K562 (cell line): Measurements from ENCODE around the gene TMEM192. TPM values are rescaled to one million over a fixed set of nuclear protein-coding genes. Genes with fewer than 3 reads are reported as not detected.

Experiments
- polyA plus RNA-seq, 8 experiments: library from polyadenylated mRNA; depleted of rRNA in 4 of 8; stranded (reverse) in 5 of 8; unstranded in 3 of 8; fragments of >200 nt; fragmentation: Nextera tagmentation in 2 of 8; fragmentation: Illumina TruSeq in 1 of 8; extraction: Ambion mirVana in 2 of 8; extraction: Trizol in 1 of 8; gene quantifications; 2 replicates each; pipeline versions ENCODE4 v1.2.1 to v1.2.3, GENCODE V29; 2011 to 2014; ENCODE audit warnings: inconsistent platforms in 1 of 8, missing spikeins in 1 of 8
- total RNA-seq, 7 experiments: library from RNA; depleted of rRNA in 6 of 7; stranded (reverse); fragments of >200 nt in 6 of 7; fragmentation: Illumina TruSeq in 2 of 7; extraction: Trizol in 2 of 7; gene quantifications; 2 replicates each; pipeline versions ENCODE4 v1.2.1 to v1.2.3, GENCODE V29; 2011 to 2021; ENCODE audit warnings: low replicate concordance in 1 of 7
- TF ChIP-seq, protein P1 (sequence below): fragments of 200-600 bp; sonication (generic); IDR thresholded peaks from one replicate; pipeline ENCODE4 v1.6.1; 2012; ENCODE audit warnings: mild to moderate bottlenecking, low read depth, low read length, inconsistent platforms

TMEM192 gene
- total and polyA plus RNA-seq, 9 of the 15 experiments (the other 6 are each of a cell fraction or from before 2014, with no cell fraction given): 4.4 to 28.5 (median 13.3) TPM

- TF ChIP-seq, protein P1, sequence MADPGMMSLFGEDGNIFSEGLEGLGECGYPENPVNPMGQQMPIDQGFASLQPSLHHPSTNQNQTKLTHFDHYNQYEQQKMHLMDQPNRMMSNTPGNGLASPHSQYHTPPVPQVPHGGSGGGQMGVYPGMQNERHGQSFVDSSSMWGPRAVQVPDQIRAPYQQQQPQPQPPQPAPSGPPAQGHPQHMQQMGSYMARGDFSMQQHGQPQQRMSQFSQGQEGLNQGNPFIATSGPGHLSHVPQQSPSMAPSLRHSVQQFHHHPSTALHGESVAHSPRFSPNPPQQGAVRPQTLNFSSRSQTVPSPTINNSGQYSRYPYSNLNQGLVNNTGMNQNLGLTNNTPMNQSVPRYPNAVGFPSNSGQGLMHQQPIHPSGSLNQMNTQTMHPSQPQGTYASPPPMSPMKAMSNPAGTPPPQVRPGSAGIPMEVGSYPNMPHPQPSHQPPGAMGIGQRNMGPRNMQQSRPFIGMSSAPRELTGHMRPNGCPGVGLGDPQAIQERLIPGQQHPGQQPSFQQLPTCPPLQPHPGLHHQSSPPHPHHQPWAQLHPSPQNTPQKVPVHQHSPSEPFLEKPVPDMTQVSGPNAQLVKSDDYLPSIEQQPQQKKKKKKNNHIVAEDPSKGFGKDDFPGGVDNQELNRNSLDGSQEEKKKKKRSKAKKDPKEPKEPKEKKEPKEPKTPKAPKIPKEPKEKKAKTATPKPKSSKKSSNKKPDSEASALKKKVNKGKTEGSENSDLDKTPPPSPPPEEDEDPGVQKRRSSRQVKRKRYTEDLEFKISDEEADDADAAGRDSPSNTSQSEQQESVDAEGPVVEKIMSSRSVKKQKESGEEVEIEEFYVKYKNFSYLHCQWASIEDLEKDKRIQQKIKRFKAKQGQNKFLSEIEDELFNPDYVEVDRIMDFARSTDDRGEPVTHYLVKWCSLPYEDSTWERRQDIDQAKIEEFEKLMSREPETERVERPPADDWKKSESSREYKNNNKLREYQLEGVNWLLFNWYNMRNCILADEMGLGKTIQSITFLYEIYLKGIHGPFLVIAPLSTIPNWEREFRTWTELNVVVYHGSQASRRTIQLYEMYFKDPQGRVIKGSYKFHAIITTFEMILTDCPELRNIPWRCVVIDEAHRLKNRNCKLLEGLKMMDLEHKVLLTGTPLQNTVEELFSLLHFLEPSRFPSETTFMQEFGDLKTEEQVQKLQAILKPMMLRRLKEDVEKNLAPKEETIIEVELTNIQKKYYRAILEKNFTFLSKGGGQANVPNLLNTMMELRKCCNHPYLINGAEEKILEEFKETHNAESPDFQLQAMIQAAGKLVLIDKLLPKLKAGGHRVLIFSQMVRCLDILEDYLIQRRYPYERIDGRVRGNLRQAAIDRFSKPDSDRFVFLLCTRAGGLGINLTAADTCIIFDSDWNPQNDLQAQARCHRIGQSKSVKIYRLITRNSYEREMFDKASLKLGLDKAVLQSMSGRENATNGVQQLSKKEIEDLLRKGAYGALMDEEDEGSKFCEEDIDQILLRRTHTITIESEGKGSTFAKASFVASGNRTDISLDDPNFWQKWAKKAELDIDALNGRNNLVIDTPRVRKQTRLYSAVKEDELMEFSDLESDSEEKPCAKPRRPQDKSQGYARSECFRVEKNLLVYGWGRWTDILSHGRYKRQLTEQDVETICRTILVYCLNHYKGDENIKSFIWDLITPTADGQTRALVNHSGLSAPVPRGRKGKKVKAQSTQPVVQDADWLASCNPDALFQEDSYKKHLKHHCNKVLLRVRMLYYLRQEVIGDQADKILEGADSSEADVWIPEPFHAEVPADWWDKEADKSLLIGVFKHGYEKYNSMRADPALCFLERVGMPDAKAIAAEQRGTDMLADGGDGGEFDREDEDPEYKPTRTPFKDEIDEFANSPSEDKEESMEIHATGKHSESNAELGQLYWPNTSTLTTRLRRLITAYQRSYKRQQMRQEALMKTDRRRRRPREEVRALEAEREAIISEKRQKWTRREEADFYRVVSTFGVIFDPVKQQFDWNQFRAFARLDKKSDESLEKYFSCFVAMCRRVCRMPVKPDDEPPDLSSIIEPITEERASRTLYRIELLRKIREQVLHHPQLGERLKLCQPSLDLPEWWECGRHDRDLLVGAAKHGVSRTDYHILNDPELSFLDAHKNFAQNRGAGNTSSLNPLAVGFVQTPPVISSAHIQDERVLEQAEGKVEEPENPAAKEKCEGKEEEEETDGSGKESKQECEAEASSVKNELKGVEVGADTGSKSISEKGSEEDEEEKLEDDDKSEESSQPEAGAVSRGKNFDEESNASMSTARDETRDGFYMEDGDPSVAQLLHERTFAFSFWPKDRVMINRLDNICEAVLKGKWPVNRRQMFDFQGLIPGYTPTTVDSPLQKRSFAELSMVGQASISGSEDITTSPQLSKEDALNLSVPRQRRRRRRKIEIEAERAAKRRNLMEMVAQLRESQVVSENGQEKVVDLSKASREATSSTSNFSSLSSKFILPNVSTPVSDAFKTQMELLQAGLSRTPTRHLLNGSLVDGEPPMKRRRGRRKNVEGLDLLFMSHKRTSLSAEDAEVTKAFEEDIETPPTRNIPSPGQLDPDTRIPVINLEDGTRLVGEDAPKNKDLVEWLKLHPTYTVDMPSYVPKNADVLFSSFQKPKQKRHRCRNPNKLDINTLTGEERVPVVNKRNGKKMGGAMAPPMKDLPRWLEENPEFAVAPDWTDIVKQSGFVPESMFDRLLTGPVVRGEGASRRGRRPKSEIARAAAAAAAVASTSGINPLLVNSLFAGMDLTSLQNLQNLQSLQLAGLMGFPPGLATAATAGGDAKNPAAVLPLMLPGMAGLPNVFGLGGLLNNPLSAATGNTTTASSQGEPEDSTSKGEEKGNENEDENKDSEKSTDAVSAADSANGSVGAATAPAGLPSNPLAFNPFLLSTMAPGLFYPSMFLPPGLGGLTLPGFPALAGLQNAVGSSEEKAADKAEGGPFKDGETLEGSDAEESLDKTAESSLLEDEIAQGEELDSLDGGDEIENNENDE: no peak
Observed at GRCh38 chr4:165060938-165061337, 51.7 kb downstream of the TMEM192 start (continued).
